GM12872 (cell line): ENCODE results near the gene BPGM.

Source experiments
- TF ChIP-seq, protein P1 (sequence below): IDR thresholded peaks from 3 replicates; pipeline ENCODE4 v1.5.1; 2011; ENCODE audit warnings: low read depth, mild to moderate bottlenecking, low read length, moderate library complexity; ENCODE audit not compliant: insufficient read depth

BPGM gene

DNA sequence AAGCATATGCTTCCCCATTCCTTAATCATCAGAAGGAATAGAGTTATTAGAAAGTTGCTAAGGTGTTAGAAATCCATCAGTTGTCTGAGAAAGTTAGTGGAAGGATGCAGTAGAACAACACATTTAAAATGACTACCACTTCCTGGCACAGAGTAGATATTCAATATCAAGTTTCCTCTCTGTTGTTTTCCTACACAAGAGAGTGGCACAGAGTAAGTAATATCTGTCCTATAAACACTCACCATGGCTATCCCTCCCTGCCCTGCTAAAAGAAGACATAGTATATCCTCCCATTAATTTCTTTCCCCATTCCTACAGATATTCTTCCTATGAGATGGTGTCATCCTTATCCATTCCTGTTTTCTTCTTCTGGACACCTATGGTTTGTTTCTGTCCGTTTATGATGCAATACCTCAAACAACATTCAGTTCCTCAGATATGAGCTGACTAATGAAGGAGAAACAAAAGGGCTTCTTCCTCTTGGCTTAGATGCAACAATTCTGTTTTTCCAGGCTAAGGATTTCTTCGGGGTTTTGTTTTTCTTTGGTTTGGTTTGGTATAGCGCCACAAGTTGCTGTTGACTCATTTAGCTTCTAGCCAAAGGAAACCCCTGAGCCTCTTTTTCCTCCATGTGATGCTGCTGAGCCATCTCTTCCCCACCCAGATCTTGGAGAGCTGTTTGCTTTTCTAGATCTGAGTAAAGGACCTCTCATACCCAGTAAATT is 32.9 kb upstream of the BPGM start:
- TF ChIP-seq, protein P1, sequence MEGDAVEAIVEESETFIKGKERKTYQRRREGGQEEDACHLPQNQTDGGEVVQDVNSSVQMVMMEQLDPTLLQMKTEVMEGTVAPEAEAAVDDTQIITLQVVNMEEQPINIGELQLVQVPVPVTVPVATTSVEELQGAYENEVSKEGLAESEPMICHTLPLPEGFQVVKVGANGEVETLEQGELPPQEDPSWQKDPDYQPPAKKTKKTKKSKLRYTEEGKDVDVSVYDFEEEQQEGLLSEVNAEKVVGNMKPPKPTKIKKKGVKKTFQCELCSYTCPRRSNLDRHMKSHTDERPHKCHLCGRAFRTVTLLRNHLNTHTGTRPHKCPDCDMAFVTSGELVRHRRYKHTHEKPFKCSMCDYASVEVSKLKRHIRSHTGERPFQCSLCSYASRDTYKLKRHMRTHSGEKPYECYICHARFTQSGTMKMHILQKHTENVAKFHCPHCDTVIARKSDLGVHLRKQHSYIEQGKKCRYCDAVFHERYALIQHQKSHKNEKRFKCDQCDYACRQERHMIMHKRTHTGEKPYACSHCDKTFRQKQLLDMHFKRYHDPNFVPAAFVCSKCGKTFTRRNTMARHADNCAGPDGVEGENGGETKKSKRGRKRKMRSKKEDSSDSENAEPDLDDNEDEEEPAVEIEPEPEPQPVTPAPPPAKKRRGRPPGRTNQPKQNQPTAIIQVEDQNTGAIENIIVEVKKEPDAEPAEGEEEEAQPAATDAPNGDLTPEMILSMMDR, result no peak

DNA sequence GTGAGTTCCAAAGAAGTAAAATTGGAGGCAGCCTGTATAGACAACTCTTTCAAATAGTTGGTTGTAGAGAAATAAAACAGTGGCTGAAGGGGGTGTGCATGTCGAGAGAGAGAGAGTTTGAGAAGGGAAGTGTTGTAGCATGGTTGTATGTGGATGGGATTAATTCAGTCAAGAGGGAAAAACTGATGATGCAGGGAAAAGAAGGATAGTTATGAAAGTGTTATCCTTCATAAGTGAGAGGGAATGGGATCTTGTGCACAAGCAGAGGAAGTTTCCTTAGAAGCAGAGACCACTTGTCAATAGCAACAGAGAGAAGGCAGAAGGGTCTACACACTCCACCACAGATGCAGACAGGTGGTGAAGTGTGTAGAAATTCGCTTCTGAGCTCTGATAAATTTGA is 30.0 kb upstream of the BPGM start:
- TF ChIP-seq, protein P1, result no peak

DNA sequence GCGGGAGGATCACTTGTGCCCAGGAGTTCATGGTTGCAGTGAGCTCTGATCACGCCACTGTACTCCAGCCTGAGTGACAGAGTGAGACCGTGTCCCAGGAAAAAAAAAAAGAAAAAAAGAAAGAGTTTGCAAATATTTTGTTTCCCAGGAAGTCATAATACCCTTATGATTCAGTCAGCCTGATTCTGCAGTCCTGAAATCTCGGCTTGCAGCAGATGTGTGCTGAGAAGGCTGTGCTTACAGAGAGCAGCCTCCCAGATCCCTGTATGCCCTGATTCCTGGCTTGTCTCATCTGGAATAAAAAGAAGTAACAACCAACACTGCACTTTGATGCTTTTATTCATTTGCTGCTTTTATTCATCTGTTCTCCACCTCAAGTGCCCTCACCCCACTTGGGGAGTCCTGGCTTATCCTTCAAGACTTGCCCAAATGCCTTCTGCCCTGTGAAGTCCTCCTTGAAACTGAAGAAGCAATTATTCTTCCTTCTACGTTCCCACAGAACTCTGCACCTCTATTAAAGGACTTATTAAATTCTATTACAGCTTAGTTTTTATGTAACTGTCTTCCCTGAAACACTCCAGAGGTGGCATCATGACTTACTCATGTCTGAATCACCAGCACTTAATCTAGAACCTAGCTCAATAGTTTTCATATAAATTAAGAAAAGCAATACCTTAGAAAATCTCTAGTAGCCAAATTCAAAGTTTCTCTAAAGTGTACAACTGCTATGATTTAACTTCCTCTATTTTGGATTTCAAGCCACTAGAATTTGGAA is 27.7 kb upstream of the BPGM start:
- TF ChIP-seq, protein P1, result no peak

DNA sequence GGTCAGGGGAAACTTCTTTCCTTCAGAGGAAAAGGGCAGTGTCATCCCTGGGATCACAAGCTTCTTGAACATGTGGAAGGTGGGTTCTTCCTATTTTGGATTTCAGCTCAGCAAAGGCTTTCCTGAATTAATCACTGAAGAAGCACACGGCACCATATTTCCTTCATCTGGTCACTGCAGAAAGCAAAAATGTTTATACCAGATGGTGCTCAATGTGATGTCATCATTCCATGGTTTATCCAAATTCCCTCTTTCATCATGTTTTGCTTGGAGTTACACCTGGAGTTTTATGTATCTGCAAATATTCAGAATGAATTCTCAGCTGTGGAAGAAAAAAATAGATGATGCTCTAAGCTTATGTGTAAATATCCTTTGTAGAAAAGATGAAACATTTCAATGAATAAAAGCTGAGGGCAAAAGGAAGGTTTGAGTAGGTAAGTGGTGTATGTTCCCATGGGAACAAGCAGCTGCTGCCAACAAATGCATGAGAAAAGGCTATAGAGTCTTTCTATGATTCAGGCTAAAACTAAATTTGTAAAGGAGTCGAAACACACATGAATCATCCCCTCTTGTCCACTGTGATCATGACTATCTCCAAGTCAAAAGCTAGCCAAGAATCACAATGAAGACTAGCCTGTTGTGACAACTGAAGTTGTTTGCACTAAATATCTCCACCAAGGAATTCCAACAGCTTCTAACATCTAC is 26.9 kb upstream of the BPGM start:
- TF ChIP-seq, protein P1, result no peak

DNA sequence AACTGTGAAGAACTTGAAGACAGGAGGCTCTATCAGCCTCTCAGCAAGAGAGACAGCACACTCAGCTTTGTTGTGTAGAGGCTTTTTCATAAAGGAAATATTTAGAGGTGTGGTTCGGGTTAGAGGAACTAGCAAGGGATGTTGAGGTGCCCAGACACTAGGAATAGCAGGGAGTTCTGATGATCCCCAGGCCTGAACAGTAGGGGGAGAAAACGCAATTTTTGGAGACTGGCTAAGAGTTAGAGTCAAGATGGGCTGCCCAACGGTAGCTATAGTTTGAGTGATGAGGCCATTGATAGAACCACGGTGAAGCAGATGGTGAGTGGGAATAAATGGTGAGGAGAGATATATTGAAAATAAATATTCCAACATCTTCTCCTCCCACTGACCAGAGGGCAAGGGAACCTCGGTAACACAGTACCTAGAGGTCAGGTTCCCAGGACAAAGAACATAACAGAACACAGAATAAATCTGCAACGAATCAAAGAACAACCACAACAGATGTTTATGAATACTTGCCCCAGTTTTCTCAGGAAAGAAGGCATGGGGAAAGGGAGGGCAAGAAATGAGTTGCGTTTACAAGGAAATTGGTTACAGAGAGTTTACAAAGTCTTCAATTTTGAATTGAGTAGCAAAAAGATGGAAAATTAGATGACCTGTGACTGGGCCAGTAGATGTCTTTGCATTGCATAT is 24.2 kb upstream of the BPGM start:
- TF ChIP-seq, protein P1, result no peak

DNA sequence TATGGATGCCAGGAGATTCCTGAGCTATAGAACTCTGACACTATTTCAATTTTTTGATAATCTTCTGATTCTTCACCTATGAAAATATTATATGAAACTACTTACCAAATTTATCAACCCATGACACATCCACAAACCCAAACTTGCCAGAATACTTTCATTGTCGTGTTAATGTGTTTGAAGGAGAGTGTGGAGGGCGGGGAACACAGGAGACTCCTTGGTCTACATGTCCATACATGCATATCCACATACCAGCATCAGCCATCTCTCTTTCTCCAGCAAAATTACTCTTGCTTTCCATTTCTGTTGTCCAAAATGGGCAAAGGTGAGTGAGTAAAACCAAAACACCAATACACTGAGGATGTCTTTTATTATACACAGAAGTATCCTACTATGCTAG is 23.5 kb upstream of the BPGM start:
- TF ChIP-seq, protein P1, result no peak

DNA sequence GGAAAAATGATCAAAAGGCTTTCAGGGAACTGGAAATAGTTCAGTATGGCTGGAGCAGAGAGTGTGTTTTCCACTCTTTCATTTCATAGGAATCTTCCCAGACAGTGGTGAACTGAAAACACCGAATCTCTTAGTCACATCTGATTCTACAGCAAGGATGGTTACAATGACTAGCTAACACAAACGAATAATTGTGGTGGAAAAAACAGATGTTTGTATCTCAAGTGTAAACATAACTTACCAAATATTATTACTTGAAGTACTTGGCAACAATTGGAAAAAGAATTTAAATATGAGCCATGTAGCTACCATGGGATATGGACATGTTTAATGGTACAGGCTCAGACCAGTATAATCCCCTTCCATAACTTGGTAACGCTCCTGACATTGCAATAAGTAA is 21.1 kb upstream of the BPGM start:
- TF ChIP-seq, protein P1, result no peak
